Stimulated activated CD4-positive, alpha-beta T cell treated with anti-CD3 and anti-CD28 coated beads, Interleukin-1b, Interleukin-23, amount 100 ng/mL, for 24 hours (primary cell): ENCODE data around the gene PARD6A.
A peak's percentile ranks its signal among the peaks of the same experiment; 100 is the strongest.

ENCODE experiments used
- DNase-seq, 4 experiments: peaks; one replicate each; pipeline ENCODE4 v3.0.0-alpha.2; 2020; ENCODE audit warnings: low read depth in 4 of 4, low spot score in 1 of 4

PARD6A gene

GRCh38 chr16:67653128-67653788 is 7.5 kb upstream of the PARD6A start:
- DNase-seq, result no peak

- DNase-seq, result no peak
Measured at GRCh38 chr16:67653789-67654402, 6.9 kb upstream of the PARD6A start.

- DNase-seq, result no peak
Measured at GRCh38 chr16:67654403-67654911, 6.3 kb upstream of the PARD6A start.

GRCh38 chr16:67655363-67655762 is 5.4 kb upstream of the PARD6A start:
- no peak for DNase-seq

GRCh38 chr16:67656344-67657016 is 4.3 kb upstream of the PARD6A start:
- no peak for DNase-seq

- DNase-seq, result no peak
Measured at GRCh38 chr16:67657017-67657608, 3.6 kb upstream of the PARD6A start.

GRCh38 chr16:67657751-67658518 is 2.8 kb upstream of the PARD6A start:
- no peak for DNase-seq

- no peak for DNase-seq
Measured at GRCh38 chr16:67658849-67659674, 1.7 kb upstream of the PARD6A start.

GRCh38 chr16:67659675-67660563 is 841 bp upstream of the PARD6A start, which contains the start of gene ACD:
Gene ACD (minus strand): TSS chr16:67660260. CDS start chr16:67660220, 40 bp downstream.
- peak; percentile 87 to 92 (median 89) for DNase-seq

- no peak for DNase-seq
Measured at GRCh38 chr16:67661101-67661761, 471 bp downstream of the PARD6A start.

GRCh38 chr16:67661886-67662652 is 1.3 kb downstream of the PARD6A start:
- DNase-seq, result no peak

GRCh38 chr16:67662653-67663010 is 1.9 kb downstream of the PARD6A start:
- no peak for DNase-seq

- DNase-seq, result no peak
Measured at GRCh38 chr16:67663151-67663876, 2.6 kb downstream of the PARD6A start.

GRCh38 chr16:67663877-67664222 is 3.1 kb downstream of the PARD6A start:
- no peak for DNase-seq

- DNase-seq, result no peak
Measured at GRCh38 chr16:67664258-67664657, 3.5 kb downstream of the PARD6A start.

GRCh38 chr16:67664871-67665270 is 4.1 kb downstream of the PARD6A start:
- DNase-seq, result no peak

- DNase-seq, result no peak
Measured at GRCh38 chr16:67665598-67665997, 4.8 kb downstream of the PARD6A start.
